Measurements from ENCODE around the gene NOS2. TPM values are rescaled to one million over a fixed set of nuclear protein-coding genes. Genes with fewer than 3 reads are reported as not detected.
"Not testable (repeated sequence)": the region's sequence is repeated elsewhere in the genome, so short reads cannot be mapped to it uniquely, and the experiment has no call there.

The NOS2 gene
- polyA plus RNA-seq, 1 experiment = 0.02 TPM

DNA sequence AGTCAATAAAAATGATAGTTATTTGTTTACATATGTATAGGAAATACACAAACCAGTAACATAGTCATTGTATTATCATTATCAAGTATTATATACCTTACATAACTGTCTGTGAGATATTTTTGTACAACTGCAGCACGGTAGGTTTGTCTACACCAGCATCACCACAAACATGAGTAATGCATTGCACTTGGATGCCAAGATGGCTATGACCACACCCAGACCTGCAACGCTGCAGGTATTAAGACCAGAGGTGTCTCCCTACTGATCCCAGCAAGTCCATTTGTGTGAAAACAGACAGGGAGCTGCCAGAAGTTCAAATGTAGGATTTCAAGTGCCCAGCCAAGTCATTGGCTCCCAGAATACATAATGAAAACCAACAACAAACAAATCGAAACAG is 34.2 kb upstream of the NOS2 start:
- ChIA-PET CTCF (interaction anchor here (0.7 to 2.9 kb wide), 6 partner anchors 9 to 45 kb away, joined by 3 to 11 read pairs (median 3); no protein-coding TSS in a partner anchor), POLR2A (no interaction called here)
- DNase-seq (ENCODE audit: low read depth) = no peak
- Histone ChIP-seq H3K36me3 (ENCODE audit: control insufficient read depth, insufficient read depth, low read length) (no peaks in the 10 kb centered on the region), H3K4me3 (ENCODE audit: low read depth, low read length) (no peak overlapping the region), H3K27me3 (ENCODE audit: control insufficient read depth, insufficient read depth, low read length) (0 out of 2 replicates have a peak, but pooled peaks cover 1% of the 10 kb centered on the region)
- TF ChIP-seq, protein P1, sequence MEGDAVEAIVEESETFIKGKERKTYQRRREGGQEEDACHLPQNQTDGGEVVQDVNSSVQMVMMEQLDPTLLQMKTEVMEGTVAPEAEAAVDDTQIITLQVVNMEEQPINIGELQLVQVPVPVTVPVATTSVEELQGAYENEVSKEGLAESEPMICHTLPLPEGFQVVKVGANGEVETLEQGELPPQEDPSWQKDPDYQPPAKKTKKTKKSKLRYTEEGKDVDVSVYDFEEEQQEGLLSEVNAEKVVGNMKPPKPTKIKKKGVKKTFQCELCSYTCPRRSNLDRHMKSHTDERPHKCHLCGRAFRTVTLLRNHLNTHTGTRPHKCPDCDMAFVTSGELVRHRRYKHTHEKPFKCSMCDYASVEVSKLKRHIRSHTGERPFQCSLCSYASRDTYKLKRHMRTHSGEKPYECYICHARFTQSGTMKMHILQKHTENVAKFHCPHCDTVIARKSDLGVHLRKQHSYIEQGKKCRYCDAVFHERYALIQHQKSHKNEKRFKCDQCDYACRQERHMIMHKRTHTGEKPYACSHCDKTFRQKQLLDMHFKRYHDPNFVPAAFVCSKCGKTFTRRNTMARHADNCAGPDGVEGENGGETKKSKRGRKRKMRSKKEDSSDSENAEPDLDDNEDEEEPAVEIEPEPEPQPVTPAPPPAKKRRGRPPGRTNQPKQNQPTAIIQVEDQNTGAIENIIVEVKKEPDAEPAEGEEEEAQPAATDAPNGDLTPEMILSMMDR (IDR thresholded peaks at IDR 0.05; ENCODE audit: insufficient read depth, low read depth, low read length) = no peak

DNA sequence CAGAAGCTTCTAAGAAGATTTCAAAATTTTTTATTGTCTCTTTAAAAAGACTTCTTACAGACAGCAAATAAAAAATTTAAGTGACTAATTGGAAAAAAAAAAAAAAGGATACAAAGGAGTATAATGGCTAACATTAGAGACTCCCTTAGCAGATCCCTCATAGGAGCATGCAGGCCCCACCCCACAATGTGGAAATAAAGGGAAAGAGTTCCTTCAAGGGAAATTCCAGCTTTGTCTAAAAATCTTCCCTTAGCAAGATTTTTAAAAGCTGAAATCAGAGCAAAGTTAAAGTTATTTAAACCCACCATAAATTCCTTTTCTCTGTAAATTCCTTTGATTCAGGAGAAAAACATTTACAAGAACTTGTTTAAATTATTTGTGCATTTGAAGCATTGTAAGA is 32.5 kb upstream of the NOS2 start:
- no peaks in the 10 kb centered on the region for H3K36me3 ChIP-seq (ENCODE audit: control insufficient read depth, insufficient read depth, low read length)
- ChIA-PET POLR2A (no interaction called here), CTCF (interaction anchor here (2.0 kb wide), 1 partner anchor 28 kb away, joined by 8 read pairs; no protein-coding TSS in a partner anchor)
- TF ChIP-seq, protein P1 (IDR thresholded peaks at IDR 0.05; ENCODE audit: insufficient read depth, low read depth, low read length) = no peak
- H3K27me3 ChIP-seq (ENCODE audit: control insufficient read depth, insufficient read depth, low read length) = 0 out of 2 replicates have a peak, but pooled peaks cover 1% of the 10 kb centered on the region
- DNase-seq (ENCODE audit: low read depth) = no peak
- no peak overlapping the region for H3K4me3 ChIP-seq (ENCODE audit: low read depth, low read length)

DNA sequence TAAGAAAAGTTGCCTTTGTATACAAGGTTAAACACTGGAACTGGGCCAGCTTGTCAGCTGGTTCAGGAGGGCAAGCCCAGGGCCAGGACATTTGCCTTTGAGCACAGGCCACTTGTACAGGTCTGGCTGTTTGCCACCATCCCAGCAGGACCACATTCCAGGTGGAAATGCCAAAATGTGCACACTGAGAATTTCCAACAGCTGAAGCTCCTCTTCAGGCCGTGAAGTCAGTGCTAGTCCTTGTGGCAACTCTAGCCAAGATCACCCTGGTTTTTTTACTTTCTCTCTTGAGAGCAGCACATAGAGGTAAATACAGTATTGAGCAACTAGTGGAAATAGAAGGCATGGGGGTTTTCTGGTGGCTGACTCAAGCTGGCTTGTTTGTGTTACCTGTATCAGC is 29.6 kb upstream of the NOS2 start:
- POLR2A ChIA-PET; DNase-seq (ENCODE audit: low read depth); CTCF ChIA-PET; H3K36me3 ChIP-seq (ENCODE audit: control insufficient read depth, insufficient read depth, low read length); H3K4me3 ChIP-seq (ENCODE audit: low read depth, low read length); H3K27me3 ChIP-seq (ENCODE audit: control insufficient read depth, insufficient read depth, low read length): not testable (repeated sequence)

DNA sequence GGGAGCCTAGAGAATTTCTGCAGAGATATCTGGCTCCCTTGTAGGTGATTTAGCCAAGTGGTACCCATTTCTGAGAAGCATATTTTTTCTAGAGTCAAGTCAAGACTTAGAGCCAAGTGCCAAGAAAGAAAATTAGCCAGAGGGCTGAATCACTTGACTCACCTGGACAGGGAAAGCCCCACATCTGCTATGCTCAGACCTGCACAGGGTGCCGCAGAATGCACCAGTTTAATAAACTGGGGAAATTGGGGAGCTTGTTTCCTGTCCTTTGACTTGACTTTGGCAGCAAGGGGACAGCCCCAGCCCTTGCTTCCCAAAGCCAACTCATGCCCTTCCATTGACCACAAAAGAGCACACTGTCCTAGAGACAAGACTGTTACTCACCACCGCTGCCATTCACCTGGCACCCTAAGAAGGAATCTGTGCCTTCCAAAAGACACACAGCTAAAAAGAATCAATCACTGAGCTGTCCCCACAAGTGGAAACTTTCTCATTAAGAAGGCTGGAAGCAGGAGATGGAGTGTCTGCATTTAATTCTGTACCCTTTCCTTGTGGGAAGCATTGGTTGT is 28.9 kb upstream of the NOS2 start:
- CTCF ChIA-PET; H3K27me3 ChIP-seq (ENCODE audit: control insufficient read depth, insufficient read depth, low read length); POLR2A ChIA-PET; H3K36me3 ChIP-seq (ENCODE audit: control insufficient read depth, insufficient read depth, low read length); H3K4me3 ChIP-seq (ENCODE audit: low read depth, low read length); DNase-seq (ENCODE audit: low read depth): not testable (repeated sequence)

DNA sequence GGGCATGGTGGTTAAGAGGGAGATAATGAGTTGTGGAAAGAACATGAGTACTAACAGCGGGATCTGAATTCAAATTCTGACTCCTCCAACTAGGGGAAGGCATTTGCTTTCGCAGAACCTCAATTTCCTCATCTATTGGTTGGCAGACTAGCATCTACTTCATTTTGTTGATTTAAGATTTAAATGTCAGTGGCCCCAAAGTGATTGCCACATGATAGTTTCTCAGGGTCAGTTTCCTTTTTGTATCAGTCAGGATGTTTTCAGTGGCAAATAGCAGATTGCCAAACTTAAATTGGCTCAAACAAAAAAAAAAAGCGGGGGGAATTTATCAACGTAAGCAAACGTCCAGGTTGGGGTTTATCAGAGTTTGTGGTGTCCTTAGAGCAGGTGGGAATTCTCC is 25.1 kb upstream of the NOS2 start:
- no peak for DNase-seq (ENCODE audit: low read depth)
- Histone ChIP-seq H3K4me3 (ENCODE audit: low read depth, low read length) (no peak overlapping the region), H3K36me3 (ENCODE audit: control insufficient read depth, insufficient read depth, low read length) (no peaks in the 10 kb centered on the region), H3K27me3 (ENCODE audit: control insufficient read depth, insufficient read depth, low read length) (peaks cover 2% of the 10 kb centered on the region)
- ChIA-PET POLR2A (no interaction called here), CTCF (interaction anchor here (0.8 to 1.4 kb wide), 2 partner anchors 9 to 55 kb away, joined by 3 to 6 read pairs; no protein-coding TSS in a partner anchor)
- TF ChIP-seq, protein P1 (IDR thresholded peaks at IDR 0.05; ENCODE audit: insufficient read depth, low read depth, low read length) = no peak

DNA sequence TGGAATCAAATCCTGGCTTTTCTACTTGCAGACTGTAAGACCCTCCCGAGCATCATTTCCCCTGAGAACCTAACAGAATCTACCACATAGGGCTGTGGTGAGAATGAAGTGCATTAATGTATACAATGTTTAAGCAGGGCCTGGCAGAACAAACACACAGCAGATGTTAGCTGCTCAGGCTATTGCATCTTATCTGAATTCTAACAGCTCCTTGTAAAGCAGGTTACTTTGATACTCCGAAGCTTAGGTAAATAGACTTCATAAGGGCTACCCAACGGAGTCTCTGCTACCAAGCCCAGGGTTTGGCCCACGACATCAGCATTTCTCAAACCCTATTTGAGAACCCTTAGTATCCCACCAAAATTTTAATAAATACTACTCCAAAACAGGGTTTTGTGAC is 24.4 kb upstream of the NOS2 start:
- peaks cover 2% of the 10 kb centered on the region for H3K27me3 ChIP-seq (ENCODE audit: control insufficient read depth, insufficient read depth, low read length)
- no peak for DNase-seq (ENCODE audit: low read depth)
- no peak overlapping the region for H3K4me3 ChIP-seq (ENCODE audit: low read depth, low read length)
- ChIA-PET POLR2A (no interaction called here), CTCF (no interaction called here)
- H3K36me3 ChIP-seq (ENCODE audit: control insufficient read depth, insufficient read depth, low read length) = no peaks in the 10 kb centered on the region
- TF ChIP-seq, protein P1 (IDR thresholded peaks at IDR 0.05; ENCODE audit: insufficient read depth, low read depth, low read length) = no peak
